HCT116 (cell line): ENCODE data around the gene TCEAL9.
A peak's percentile ranks its signal among the peaks of the same experiment; 100 is the strongest.

Experiments
- ELF1 ChIP-seq: IDR thresholded peaks from 2 replicates; pipeline ENCODE4 v1.6.1; 2012; ENCODE audit warnings: low read depth, borderline replicate concordance
- EZH2 ChIP-seq: fragments of 200-600 bp; sonication (generic); IDR thresholded peaks from 2 replicates; pipeline ENCODE4 v1.6.1; 2017; ENCODE audit warnings: antibody characterized with exemption, mixed run types
- POLR2A ChIP-seq: IDR thresholded peaks from 2 replicates; pipeline ENCODE4 v1.7.0; 2011; ENCODE audit warnings: borderline replicate concordance; ENCODE audit not compliant: insufficient read depth, insufficient read length; ENCODE audit errors: extremely low read depth
- TF ChIP-seq, protein P1 (sequence below), 3 experiments: fragments of 200-600 bp in 1 of 3; sonication (generic) in 1 of 3; IDR thresholded peaks in 2 of 3; conservative IDR thresholded peaks in 1 of 3; 2 replicates each; pipeline ENCODE4 v1.5.1; 2012 to 2017; ENCODE audit warnings: low read depth in 2 of 3, low read length in 2 of 3, antibody characterized with exemption in 1 of 3, borderline replicate concordance in 1 of 3, control low read depth in 1 of 3, mild to moderate bottlenecking in 1 of 3, mixed read lengths in 1 of 3, mixed run types in 1 of 3, moderate library complexity in 1 of 3; ENCODE audit not compliant: insufficient read depth in 1 of 3

DNA sequence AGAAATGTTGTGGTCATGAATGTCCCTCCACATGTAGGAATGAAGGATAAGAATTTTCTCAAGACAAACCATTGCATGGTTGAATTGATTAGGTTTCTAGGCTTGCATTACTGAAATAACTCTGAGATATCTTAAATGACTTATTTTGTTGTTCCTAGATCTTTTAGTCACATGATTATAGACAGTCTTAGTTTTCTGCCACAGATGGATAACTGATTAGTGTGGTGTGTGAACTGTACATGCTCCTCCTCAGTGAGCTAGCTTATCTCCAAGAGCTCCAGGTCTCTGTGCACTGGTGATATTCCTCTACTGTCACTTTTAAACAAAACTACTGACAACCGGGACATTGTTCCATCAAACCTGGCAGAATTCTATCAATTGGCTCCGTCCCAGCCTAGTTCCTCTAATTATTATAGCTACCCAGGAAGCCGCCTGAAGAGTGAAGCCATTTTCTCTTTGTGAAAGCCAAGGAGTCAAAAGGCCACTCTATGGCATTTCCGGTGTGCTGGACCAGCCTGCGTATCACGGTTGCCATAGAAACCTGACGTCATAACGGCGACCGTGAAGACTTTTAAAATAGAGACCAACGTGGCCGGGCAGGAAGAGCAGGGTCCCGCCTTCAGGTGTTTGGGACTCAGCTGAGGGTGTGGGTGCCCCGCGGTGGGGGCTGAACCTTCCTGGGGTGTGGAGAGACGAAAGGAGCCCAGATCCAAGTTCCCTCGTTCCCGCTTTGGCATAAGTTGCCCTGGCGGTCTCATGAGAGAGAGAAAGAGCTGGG, 48.1 kb downstream of the TCEAL9 start:
- TF ChIP-seq ELF1: peak; percentile 45
- TF ChIP-seq, protein P1, sequence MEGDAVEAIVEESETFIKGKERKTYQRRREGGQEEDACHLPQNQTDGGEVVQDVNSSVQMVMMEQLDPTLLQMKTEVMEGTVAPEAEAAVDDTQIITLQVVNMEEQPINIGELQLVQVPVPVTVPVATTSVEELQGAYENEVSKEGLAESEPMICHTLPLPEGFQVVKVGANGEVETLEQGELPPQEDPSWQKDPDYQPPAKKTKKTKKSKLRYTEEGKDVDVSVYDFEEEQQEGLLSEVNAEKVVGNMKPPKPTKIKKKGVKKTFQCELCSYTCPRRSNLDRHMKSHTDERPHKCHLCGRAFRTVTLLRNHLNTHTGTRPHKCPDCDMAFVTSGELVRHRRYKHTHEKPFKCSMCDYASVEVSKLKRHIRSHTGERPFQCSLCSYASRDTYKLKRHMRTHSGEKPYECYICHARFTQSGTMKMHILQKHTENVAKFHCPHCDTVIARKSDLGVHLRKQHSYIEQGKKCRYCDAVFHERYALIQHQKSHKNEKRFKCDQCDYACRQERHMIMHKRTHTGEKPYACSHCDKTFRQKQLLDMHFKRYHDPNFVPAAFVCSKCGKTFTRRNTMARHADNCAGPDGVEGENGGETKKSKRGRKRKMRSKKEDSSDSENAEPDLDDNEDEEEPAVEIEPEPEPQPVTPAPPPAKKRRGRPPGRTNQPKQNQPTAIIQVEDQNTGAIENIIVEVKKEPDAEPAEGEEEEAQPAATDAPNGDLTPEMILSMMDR (IDR thresholded peaks at IDR 0.05 in 2 of 3, conservative IDR thresholded peaks at IDR 0.05 in 1 of 3; ENCODE audit: borderline replicate concordance in 1 of 3, insufficient read depth in 1 of 3, low read depth in 2 of 3, low read length in 2 of 3): no peak
- TF ChIP-seq POLR2A: no peak
- no peak for TF ChIP-seq EZH2
